Nephron progenitor cell (in vitro differentiated cells): Measurements from ENCODE around the gene HPSE2.

Experiments
- DNase-seq: peaks from one replicate; pipeline ENCODE4 v3.0.0; 2021
- H3K27ac Mint-ChIP-seq: 2 replicates; pipeline ENCODE4 v1.8.0; 2021; ENCODE audit warnings: mild to moderate bottlenecking, moderate library complexity, mixed read lengths
- H3K27me3 Mint-ChIP-seq: 2 replicates; pipeline ENCODE4 v1.8.0; 2021; ENCODE audit warnings: mild to moderate bottlenecking, low read depth, mixed read lengths; ENCODE audit not compliant: poor library complexity
- H3K36me3 Mint-ChIP-seq: 2 replicates; pipeline ENCODE4 v1.8.0; 2021; ENCODE audit warnings: low read depth, mixed read lengths
- H3K4me1 Mint-ChIP-seq: 2 replicates; pipeline ENCODE4 v1.8.0; 2021; ENCODE audit warnings: mixed read lengths
- H3K4me3 Mint-ChIP-seq: 2 replicates; pipeline ENCODE4 v1.8.0; 2021; ENCODE audit warnings: mild to moderate bottlenecking, moderate library complexity, mixed read lengths
- H3K9me3 Mint-ChIP-seq: 2 replicates; pipeline ENCODE4 v1.8.0; 2021; ENCODE audit warnings: mild to moderate bottlenecking, moderate library complexity, mixed read lengths
- CTCF ChIP-seq: fragments of 200-600 bp; sonication (generic); IDR thresholded peaks from 2 replicates; pipeline ENCODE4 v1.5.0; 2021; ENCODE audit warnings: antibody characterized with exemption

The HPSE2 gene

DNA sequence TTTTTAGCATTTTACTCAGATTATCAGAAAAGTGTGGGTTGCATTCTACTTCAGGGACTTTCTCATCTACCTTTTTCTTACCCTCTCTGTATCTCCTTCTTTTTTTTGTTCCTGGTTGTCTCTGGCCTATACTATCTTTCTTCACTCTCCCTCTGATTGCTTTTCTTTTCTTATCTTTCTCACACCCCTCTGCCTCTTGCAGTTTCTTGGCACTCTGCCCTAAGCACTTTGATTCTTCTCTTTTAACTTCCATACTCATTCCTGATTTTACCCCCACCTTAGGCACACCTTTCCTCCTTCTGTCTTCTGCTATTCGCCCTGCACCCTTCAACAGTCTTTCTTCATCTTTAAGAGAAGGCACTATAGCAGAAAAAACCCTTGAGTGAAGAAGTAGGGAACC lies 696.1 kb downstream of the HPSE2 start:
- TF ChIP-seq CTCF: no peak
- Mint-ChIP-seq H3K4me3 (no peak overlapping the region), H3K9me3 (peaks cover 16% of the 10 kb centered on the region), H3K36me3 (no peaks in the 10 kb centered on the region), H3K4me1 (peaks cover 20% of the 10 kb centered on the region), H3K27ac (peak overlapping the region; percentile 2), H3K27me3 (peaks cover 5% of the 10 kb centered on the region)
- DNase-seq: no peak

GRCh38 chr10:98538472-98538871 lies 697.2 kb downstream of the HPSE2 start:
- peaks cover 5% of the 10 kb centered on the region for H3K27me3 Mint-ChIP-seq
- H3K27ac Mint-ChIP-seq: no peak overlapping the region
- no peak for DNase-seq
- H3K4me1 Mint-ChIP-seq: peaks cover 20% of the 10 kb centered on the region
- H3K4me3 Mint-ChIP-seq: no peak overlapping the region
- TF ChIP-seq CTCF: no peak
- no peaks in the 10 kb centered on the region for H3K36me3 Mint-ChIP-seq
- peaks cover 10% of the 10 kb centered on the region for H3K9me3 Mint-ChIP-seq

DNA sequence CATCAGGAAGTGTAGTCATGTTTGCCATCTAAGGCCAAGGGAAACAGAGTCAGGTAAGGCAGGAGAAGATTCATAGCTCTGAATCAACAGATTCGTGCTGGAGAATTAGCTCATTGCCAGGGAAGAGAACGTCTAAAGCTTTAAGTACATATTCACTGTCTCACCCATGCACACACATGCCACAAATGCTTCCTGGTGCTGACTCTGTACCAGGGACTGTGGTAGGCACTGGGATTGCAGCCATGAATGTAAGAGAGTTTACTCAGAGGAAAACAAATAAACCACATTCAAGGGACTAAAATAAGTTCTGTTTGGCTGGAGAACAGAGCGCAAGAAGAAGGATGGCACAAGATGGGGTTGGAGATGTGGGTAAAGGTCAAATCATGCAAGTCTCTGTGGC lies 699.1 kb downstream of the HPSE2 start:
- Mint-ChIP-seq H3K27ac (no peak overlapping the region), H3K36me3 (no peaks in the 10 kb centered on the region), H3K27me3 (peaks cover 5% of the 10 kb centered on the region), H3K4me1 (peaks cover 20% of the 10 kb centered on the region), H3K9me3 (peaks cover 5% of the 10 kb centered on the region), H3K4me3 (no peak overlapping the region)
- DNase-seq: no peak
- no peak for TF ChIP-seq CTCF

DNA sequence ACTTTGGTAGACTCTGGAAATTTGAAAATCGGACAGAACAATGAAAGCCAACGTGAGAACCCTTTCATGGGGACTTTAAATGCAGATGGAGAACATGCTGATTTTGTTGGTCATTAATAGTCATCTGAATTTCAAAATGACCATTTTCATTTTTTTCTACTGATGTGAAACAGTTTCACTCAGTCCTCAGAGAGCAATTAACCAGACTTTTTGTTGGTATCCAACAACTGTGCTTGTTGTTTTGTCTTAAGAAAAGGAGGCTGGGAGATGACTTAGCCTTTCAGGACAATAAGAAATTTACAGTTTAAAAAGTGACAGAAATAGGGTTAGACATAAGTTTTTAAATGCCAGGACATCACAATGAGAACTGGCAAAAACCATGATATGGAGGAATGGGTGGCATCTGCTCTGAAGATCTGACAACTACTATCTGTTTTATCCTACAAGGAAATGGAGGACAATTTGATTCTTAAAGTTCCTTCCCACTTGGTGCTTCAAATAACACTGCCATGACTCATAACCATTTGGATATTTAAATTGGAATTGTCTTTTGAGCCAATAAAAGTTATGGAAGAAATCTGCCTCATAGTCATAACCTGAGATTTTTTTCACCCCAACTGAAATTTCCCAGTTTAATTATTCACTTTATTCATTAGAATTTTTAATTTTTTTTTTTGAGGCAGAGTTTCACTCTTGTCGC lies 701.8 kb downstream of the HPSE2 start:
- no peak for DNase-seq
- no peak for TF ChIP-seq CTCF
- Mint-ChIP-seq H3K4me3 (no peak overlapping the region), H3K9me3 (no peaks in the 10 kb centered on the region), H3K27ac (no peak overlapping the region), H3K36me3 (no peaks in the 10 kb centered on the region), H3K27me3 (peaks cover 4% of the 10 kb centered on the region), H3K4me1 (peaks cover 20% of the 10 kb centered on the region)

DNA sequence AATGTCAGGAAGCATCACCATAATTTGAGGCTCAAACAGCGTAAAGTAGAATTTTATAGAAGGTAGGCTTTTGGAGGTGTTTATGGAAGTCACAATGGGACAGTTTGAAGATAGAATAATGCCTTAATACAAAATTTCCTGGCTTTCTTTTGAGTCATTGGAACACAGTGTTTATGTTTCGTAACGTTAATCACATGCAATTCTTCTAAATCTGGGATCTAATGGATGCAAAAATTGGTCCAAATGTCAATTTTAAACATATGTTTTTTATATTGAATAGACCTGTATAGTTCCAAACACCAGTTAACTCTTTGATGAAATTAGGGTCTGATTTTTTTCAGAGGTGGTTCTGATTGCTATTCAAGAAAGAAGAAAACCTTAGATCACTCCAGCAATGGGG lies 702.4 kb downstream of the HPSE2 start:
- H3K27ac Mint-ChIP-seq: no peak overlapping the region
- H3K9me3 Mint-ChIP-seq: no peaks in the 10 kb centered on the region
- DNase-seq: no peak
- peaks cover 4% of the 10 kb centered on the region for H3K27me3 Mint-ChIP-seq
- TF ChIP-seq CTCF: no peak
- no peaks in the 10 kb centered on the region for H3K36me3 Mint-ChIP-seq
- H3K4me1 Mint-ChIP-seq: peaks cover 18% of the 10 kb centered on the region
- no peak overlapping the region for H3K4me3 Mint-ChIP-seq

- no peak for TF ChIP-seq CTCF
- no peak overlapping the region for H3K4me3 Mint-ChIP-seq
- H3K27ac Mint-ChIP-seq: no peak overlapping the region
- no peaks in the 10 kb centered on the region for H3K36me3 Mint-ChIP-seq
- H3K27me3 Mint-ChIP-seq: peaks cover 4% of the 10 kb centered on the region
- H3K9me3 Mint-ChIP-seq: no peaks in the 10 kb centered on the region
- H3K4me1 Mint-ChIP-seq: no peaks in the 10 kb centered on the region
- no peak for DNase-seq
Observed at GRCh38 chr10:98528805-98529183, 706.9 kb downstream of the HPSE2 start.
